ENCODE data around the gene MXD3. TPM values are rescaled to one million over a fixed set of nuclear protein-coding genes. Genes with fewer than 3 reads are reported as not detected.

MXD3 gene
- total RNA-seq, 1 donor from 2014 or later: 4.4 TPM

DNA sequence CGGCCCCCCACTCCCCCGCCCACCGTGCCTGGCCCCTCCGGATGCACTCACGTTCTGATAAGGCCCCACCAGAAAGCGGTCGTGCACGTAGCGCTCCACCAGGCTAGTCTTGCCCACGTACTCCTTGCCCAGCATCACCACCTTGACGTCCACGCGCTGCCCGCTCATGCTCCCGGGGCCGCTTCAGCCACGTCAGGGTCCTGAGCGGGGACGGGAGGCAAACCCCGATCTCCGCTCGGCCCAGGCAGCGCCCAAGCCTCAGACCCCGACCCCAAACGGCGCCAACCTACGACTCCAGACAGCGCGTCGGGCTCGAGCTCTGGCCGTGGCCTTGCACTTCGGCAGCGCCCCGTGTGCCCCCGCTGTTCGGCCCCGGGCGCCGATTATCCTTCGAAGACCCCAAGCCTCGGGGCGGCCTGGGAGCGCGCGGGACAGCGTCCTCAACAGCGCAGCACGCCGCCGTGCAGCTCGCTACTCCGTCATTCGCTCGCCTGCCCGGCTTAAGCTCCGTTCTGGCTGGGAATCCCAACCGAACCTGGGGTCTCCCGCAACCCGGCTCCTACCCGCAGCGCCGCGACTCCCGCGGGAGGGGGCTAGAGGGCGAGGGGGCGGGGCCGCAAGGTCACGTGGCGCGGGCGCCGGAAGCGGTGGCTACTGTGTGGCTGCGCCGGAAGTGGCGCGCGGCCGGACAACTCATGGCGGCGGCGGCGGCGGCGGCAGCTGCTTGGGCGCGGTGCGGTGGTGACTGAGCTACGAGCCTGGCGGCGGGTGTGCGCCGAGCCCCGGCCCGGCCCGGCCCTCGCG is 8.4 kb downstream of the MXD3 start, which contains the start of the genes PRELID1 and RAB24:
TSS of gene PRELID1 (plus strand) at position 679 of the 804 bp plus-strand sequence. CDS start 187 bp downstream, outside the sequence.
TSS of gene RAB24 (minus strand) at position 599 of the 804 bp plus-strand sequence. CDS start at position 168, 431 bp downstream.
- peak; percentile 71 for DNase-seq

DNA sequence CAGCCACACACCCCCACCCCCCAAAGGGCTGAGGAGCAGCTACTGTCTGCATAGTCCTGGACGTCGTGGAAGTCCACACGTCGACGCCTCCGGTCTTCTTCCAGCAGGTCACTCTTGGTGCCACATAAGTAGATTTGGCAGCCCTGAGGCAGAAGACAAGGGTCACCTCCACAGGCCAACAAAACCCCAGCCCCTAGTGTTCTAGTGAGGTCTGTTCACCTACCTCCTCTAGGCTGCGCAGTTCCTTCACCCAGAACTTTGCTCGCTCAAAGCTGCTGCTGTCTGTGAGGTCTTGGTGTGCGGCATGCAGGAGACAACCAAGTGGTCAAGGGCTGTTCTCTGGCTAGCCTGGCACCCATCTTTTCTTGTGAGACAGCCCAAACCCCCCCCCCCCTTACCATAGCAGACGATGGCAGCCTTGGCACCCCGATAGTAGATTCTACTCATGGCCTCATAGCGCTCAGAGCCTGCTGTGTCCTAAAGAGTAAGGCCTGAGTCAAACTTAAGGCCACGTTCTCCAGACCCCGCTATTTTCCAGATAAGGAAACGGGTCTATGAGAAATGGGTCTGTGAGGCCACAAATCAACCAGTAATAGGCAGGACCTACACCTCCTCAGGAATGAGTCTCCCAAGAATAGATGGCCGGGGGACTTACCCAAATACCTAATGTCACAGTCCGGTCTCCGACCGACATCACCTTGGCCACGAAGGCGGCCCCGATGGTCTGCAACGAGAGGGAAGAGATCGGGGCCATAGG is 9.2 kb downstream of the MXD3 start:
- no peak for DNase-seq

DNA sequence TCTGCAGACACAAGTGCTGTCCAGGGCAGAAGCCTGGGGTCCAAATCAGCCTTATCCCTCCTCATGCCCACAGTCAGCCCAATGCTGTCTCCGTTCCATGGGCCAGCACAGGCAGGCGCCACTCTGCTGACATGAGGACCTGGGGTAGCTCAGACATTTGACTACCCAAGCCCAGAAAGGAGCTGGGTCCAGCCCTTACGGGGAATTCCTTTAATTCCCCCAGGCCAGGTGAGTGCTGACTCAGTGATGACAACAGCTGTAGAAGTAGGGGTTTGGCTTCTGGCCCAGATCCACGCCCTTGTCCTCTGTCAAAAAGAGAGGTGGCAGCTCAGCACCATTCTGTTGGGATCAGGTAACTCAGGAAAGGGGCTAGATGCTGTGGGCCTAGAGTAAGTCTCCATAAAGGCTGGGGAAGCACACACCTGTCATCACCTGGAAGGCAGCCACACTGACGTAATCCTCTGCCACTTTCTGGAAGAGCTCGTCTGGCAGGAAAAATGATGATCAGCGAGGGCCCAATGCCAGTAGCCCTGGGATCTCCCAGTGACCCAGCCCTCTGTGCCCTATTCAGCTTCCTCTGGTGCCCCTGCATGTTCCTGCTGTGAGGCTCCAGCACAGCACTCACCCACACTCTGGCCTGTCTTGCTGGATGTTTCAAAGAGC is 10.1 kb downstream of the MXD3 start:
- DNase-seq: no peak

DNA sequence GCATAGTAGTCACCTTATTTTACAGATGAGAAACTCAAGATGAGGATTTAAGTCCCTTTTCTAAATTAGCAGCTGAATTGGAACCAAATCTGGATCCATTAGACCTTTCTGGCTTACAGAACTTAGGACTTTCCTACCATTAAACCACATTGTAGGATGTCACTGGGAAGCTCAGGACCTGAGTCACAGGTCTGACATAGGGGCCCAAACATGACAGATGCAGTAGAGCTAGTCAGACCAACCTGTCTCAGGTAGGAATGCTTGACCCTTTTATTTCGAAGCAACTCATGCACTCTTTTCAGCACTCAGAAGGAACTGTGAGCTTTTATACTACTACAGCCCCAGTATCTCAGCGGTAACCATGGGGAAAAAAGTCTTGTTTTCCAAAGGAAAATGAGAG is 10.7 kb downstream of the MXD3 start:
- DNase-seq: no peak

DNA sequence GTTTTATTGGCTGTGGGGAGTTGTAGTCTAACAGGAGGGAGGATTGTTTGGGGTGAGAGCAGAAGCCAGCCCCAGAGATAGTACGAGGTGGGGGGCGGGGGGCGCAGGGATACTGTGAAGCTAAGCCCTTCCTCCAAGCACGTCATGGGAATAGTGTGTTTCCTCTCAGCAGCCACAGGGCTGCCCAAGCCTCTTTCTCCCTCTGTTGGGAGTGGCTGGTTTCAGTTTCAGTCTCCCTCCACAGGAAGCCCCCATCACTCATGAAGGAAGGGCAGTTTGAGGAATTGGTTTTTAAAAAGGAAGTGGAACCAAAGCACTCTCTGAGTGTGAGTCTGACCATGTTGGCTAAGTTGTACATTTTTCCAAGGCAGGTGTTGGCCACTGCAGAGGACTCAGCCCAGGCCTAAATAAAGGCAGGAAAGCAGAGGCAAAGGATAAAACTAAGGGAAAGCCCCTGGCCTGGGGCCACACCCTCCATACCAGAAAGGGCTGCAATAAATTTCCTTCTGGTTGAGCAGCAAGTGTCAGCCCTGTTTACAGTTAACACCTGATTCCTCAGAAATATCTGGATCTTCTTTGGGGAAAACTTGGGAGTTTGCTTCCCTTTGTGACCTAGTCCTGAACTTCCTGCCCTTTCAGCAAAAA is 11.3 kb downstream of the MXD3 start:
- DNase-seq: no peak

DNA sequence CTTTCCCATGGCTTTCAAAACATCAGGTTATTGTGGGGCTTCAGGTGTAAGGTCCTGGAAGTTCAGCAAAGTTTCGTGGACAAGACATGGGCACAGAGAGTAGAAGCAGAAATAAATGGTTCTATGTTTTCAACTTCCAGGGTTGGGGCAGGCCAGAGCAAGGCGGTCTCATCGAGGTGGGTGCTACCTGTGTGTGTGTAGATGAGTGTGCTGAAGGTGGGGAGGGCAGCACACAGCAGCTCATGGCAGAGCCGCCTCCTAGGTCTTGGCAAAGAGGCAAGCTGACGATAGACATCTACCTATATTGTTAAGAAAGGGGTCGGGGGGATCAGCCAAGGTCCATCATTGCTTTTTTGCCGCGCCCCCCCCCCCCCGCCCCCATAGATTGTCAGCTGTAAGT is 12.0 kb downstream of the MXD3 start:
- DNase-seq: no peak

DNA sequence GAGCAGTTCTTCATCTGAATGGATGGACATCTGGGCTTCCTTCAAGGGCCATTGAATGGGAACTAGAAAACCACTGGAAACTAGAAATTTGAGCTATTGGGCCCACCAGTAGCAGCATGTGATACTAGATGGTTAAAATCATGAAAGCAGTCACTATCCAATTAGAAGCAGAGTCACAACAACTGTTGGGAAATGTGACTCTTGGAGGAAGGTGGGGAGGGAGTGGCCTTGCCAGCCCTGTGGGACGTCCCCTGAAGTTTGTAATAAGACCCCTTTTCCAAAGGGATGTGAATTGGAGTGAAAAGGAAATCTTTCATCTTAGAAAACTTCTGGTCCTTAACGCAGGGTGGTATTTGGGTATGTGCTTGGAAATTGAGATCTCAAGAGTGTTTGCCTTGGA is 13.8 kb downstream of the MXD3 start:
- DNase-seq: no peak

DNA sequence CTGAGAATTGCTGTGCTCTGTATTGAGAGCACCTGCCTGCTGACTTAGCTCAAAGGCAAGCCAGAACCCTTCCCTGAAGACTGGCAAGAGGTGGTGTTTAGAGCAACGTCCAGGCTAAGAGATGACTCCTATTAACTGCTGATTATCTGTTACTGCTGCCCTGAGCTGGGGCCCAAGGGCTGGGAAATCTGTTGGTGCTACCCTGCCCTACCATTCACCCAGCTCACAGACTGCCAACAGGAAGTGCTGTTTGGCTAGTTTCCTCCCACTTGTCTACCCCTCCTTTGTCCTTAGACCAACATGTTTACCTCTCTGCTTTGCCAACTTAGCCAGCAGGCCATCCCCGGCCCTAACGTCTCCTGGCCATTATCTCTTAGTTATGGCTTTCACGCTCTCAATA is 15.1 kb downstream of the MXD3 start:
- no peak for DNase-seq

DNA sequence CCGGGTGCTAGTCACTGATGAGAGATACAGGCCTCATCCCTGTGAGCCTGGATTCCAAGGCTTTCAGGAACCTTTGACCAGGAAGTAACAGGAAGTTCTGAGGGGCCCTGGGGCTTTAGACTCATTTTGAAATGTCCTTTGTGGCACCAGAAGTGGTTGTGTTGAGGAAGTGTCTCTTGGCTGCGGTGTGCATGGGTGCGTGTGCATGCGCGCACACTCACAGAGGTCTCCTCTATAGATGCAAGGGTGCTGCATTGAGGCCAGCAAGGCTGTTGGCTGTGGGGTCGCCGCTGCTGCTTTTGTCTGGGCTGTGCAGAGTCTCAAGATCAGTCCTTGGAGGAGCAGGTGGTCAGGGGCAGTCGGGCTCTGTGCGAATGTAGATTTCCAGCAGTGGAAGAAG is 15.8 kb downstream of the MXD3 start:
- no peak for DNase-seq

DNA sequence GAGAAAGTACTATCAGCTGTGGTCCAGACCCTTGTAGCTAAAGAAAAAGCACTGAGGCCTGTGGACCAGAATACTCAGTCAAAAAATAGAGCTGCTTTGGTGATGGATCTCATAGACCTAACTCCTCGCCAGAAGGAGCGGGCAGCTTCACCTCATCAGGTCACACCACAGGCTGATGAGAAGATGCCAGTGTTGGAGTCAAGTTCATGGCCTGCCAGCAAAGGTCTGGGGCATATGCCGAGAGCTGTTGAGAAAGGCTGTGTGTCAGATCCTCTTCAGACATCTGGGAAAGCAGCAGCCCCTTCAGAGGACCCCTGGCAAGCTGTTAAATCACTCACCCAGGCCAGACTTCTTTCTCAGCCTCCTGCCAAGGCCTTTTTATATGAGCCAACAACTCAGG is 17.1 kb downstream of the MXD3 start:
- no peak for DNase-seq

DNA sequence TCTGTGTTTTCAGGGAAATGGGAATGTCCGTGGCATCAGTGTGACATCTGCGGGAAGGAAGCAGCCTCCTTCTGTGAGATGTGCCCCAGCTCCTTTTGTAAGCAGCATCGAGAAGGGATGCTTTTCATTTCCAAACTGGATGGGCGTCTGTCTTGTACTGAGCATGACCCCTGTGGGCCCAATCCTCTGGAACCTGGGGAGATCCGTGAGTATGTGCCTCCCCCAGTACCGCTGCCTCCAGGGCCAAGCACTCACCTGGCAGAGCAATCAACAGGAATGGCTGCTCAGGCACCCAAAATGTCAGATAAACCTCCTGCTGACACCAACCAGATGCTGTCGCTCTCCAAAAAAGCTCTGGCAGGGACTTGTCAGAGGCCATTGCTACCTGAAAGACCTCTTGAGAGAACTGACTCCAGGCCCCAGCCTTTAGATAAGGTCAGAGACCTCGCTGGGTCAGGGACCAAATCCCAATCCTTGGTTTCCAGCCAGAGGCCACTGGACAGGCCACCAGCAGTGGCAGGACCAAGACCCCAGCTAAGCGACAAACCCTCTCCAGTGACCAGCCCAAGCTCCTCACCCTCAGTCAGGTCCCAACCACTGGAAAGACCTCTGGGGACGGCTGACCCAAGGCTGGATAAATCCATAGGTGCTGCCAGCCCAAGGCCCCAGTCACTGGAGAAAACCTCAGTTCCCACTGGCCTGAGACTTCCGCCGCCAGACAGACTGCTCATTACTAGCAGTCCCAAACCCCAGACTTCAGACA is 17.7 kb downstream of the MXD3 start:
- no peak for DNase-seq

DNA sequence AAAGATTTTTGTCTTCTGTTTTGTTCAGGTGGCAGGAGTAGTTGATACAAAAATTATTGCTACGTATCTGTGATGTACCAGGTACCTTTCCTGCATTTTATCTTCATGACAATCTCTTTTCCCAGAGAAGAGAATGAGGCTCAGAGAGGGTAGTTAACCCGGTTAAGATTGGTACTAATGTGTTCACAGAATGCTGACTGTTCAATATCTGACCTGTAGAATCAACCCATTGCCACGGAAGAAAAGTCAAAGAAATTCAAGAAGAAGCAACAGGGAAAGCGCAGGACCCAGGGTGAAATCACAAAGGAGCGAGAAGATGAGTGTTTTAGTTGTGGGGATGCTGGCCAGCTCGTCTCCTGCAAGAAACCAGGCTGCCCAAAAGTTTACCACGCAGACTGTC is 20.0 kb downstream of the MXD3 start:
- no peak for DNase-seq

DNA sequence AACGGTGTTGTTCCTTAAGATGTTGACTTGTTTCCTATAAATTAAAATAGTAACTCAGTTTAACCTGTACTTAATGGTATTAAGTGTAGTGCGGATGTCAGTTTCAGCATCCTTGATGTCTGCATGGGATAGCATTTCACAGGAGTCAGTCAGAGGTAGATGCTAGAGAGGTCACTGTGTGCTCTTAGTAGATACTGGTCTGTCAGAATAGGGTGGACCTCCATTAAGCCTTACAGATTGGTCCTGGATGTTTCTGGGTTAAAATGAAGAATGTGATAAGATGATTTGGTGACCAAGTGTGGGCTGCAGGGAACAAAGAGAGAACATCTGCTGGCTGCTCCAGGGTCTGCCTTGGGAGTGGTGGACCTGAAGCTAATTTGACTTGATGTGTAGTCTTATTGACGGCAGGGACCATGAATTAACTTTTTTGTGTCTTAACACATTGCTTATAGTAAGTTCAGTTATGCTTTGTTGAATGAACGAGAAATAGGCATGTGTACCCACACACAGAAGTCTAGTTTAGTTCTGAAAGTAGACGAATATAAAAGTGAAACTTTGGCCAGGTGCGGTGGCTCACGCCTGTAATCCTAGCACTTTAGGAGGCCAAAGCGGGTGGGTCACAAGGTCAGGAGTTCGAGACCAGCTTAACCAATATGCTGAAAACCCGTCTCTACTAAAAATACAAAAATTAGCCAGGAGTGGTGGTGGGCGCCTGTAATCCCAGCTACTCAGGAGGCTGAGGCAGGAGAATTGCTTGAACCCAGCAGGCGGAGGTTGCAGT is 20.7 kb downstream of the MXD3 start:
- DNase-seq: no peak

DNA sequence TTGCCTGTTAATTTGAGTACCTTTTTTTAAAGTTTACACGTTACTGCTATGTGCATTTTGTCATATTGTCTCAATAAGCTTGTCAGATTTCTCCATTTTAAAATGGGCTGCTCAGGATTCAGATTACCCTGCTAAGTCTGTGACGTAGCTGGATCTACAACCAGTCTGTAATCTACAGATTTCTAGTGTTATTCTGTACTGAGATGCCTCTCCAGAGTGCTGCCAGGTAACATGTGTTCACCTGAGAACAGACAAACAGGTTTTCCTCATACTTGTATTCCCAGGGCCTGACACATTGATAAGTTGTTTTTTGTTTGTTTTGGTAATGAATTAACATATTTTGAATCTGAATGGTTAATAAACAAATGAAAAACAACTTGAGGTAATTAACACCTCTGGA is 23.5 kb downstream of the MXD3 start:
- DNase-seq: no peak

DNA sequence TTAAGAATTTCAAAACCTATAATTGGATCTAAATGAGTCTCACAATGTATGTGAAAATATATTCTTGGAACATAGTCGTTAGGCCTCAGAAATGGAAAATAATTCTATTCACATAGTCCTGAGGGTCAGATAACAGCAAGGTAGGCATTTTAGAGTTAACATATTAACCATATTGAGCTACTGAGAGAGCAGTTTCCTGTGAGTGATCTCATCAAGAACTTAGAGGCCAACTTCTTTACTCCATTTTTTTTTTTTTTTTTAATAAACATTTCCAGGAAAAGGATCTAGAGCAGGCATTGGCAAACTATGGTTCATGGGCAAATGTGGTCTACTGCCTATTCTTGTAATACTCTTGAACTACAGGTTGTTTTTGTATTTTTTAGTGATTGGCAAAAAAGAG is 34.8 kb downstream of the MXD3 start:
- no peak for DNase-seq

DNA sequence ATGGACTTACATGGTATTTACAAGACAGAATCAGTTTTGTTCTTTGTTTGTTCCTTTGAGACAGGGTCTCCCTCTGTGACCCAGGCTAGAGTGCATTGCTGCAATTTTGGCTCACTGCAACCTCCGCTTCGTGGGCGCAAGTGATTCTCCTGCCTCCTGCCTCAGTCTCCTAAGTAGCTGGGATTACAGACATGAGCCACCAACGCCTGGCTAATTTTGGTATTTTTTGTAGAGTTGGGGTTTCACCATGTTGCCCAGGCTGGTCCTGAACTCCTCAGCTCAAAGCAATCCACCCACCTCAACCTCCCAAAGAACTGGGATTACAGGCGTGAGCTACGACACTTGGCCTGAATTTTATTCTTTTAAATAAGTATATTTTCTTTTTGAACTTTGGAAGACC is 35.8 kb downstream of the MXD3 start:
- DNase-seq: no peak

DNA sequence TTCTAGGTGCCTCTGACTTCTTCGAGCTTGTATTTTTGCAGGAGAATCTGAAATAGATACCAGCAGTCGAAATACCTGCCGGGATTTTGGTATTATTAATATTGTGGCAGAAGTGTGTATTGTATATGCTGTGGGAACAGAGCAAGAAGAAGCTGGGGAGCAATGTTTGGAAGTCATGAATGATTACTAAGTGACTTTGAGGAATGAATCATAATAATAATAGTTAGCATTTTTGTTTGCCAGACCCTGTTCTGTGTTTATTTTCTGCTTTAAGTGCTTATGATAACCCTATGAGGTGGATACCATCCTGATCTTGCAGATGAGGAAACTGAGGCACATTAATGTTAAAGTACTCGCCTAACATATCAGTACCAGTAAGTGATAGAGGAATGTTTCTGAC is 40.6 kb downstream of the MXD3 start:
- no peak for DNase-seq

DNA sequence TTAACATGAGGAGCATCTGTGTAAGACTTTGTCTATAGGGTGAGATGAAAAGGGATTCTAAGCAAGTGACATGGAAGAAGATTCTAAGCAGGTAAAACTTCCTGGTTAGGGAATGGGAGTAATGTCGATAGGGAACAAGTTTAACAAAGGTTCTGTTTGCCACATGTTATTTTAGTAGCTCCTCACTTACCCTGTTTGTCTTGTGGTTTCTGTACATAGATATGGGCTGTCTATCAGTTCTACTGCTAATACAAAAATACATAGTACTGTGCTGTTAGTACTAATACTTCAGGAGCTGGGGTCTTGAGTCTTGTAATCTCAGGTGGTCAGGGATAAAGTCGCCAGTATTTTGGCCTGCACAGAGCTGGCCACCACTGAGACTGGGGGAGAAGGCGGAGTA is 41.0 kb downstream of the MXD3 start:
- DNase-seq: no peak

DNA sequence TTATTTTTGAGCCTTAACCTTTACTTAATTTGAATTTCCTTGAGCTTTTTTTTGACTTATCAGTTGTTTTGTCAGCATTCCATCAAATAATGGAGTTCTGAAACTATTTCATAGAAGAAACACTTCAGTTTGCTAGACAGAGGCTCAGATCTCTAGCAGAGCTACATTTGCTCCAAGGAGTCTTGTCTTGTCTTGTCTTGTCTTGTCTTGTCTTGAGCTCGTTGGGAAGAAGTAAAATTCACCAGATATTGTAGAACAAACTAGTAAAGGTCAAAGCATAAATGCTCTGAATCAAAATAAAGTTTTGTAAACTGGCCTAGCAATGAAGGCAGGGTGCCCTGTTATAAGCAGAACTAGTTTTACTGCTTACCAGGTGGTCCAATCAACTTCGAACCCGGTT is 41.7 kb downstream of the MXD3 start:
- no peak for DNase-seq

DNA sequence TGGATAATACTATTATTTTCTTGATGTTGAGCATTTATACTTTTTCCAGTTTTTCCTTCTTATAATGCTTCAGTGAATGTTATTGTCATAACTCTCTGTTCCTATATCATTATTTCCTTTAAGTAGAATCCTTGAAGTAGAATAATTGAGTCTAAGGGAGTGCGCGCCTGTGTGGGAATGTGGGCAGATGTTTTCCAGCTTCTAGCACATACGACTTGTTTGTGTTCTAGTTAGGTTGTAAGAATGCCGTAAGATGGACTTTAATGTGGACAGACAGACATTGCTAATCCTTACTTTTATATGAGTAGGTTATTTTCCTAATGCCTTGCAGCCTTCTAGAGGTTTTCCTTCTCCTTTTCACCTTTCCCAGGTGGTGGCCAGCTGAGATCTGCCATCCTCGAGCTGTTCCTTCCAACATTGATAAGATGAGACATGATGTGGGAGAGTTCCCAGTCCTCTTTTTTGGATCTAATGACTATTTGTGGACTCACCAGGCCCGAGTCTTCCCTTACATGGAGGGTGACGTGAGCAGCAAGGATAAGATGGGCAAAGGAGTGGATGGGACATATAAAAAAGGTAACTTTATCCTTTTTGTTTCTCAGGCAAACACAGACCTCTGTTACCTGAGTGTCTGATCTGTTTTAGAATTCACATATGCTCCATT is 42.3 kb downstream of the MXD3 start:
- DNase-seq: no peak

All from occipital lobe (tissue), 2 donors.